T1000 (cell line): ENCODE data around the gene APBB2.

Experiments
- DNase-seq: peaks from one replicate; lab custom pipeline; 2025; ENCODE audit warnings: mixed read lengths; lab: John Stamatoyannopoulos, UW

The APBB2 gene

DNA sequence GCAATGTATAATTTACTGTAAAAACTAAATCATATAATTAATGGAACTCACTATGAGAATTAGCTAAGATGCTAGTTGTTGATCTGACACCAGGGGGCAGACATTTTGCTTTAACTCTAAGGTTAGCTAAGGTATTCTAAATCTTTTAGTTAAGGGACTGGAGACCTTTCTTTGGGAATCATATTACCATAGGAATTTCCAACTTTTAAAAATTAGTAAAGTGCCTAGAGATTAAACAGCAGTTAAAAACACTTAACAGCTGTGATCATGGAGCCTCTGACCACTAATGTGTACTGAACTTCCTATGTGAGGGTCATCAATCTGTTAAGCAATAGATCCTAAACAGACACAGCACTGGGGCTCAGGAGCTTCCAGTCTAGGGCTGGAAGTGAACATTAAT, 238.0 kb downstream of the APBB2 start:
- peak; percentile 17 for DNase-seq

DNA sequence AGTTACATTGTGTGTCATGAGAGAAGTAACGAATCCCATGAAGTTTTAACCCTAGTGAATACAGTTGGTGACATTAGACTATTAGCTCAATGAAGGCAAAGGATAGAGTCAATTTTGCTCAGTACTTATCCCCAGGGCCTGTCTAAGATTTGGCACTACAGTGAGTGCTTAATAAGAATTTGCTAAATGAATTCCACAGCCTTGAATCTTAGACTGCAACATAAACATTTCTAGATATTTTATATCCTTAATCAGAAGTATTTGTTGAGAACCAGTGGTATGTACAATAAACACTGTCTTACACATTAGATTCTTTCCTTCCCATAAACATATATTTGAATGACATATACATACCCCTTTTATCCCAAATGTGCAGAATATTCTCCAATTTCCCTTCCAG, 241.6 kb downstream of the APBB2 start:
- DNase-seq, result no peak

- no peak for DNase-seq
These were observed 243.0 kb downstream of the APBB2 start for GRCh38 chr4:40971338-40971737.

DNA sequence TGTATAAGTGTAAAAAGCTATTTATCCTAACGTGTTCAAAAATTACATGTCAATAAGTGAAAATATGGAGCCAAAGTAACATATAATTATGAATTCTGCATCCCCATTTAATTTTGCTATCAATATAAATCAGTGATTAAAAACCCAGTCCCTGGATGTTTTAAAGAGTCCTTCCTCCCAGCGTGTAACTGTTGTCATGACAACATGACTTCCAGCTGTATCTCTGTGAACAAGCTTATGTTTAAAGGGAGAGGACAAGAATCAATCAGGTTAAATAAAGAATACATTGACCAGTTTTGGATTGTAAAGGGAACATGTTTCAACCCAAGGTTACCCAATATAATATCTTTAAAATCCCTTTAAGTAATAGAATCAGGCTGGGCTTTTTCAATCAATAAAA, 244.8 kb downstream of the APBB2 start:
- no peak for DNase-seq

- DNase-seq, result no peak
These were observed 246.8 kb downstream of the APBB2 start for GRCh38 chr4:40967550-40967949.

- DNase-seq, result no peak
These were observed 248.3 kb downstream of the APBB2 start for GRCh38 chr4:40966091-40966490.

- no peak for DNase-seq
These were observed 250.4 kb downstream of the APBB2 start for GRCh38 chr4:40963897-40964478.

GRCh38 chr4:40962551-40963180, 251.7 kb downstream of the APBB2 start:
- no peak for DNase-seq

DNA sequence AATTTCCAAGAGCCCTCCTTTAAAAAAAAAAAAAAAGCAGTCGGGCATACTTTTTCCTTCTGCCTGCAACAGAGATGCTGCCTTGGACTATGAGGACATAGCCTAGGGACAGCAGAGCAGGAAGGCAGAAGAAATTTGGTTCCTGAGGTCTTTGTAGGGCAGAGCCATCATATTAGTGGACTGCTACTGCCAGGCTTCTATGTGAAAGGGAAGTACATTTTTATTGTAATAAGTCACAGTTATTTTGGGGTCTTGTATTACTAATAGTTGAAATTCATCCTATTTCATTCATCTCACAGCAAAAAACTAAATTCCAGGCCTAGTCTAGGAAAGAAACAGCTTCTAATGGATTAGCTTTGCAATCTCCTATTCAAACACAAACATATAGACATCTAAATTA, 253.4 kb downstream of the APBB2 start:
- no peak for DNase-seq

DNA sequence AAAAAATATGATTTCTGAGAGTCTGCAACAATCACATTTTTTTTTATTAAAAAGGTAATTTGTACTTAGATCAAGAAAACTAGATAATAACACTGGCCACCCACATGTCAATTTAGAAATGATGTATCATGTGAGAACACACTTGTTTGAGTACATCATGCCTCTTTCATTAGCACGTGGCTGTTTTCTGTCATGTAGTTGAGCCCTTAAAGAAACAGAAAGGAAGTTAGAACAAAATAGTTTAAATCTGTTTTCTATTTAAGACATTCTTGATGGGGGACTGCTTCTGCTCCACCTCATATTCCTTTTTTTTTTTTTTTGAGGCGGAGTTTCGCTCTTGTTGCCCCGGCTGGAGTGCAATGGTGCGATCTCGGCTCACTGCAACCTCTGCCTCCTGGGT, 257.1 kb downstream of the APBB2 start:
- no peak for DNase-seq

GRCh38 chr4:40956721-40957255, 257.6 kb downstream of the APBB2 start:
- DNase-seq, result no peak

DNA sequence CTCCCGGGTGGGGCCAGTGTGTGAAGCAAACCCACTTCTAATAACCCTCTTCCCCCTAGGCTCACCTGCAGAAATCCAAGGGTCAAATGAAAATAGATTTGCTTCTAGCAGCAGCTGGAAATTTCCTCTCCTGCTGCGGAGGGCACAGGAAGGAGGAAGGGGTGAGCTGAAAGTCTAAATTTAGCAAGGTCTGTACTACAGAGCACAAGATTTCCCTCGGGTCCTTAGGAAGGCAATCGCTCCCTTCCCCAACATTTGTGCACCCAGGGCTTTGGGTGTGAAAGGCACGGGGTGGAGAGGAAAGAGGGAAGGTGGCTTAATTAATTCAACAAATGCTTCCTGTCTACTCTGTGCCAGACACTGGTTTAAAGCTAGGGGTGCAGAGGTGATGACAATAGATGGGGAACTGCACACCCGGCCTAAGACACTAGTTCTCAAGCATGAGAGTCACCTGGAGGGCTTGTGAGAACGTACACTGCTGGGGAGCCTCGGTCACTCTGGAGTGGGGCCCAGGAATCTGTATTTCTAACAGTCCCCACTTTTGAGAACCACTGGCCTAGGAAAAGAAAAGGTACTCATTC, 260.2 kb downstream of the APBB2 start:
- no peak for DNase-seq

GRCh38 chr4:40953283-40954087, 260.9 kb downstream of the APBB2 start:
- no peak for DNase-seq

- DNase-seq, result no peak
These were observed 261.7 kb downstream of the APBB2 start for GRCh38 chr4:40952672-40953071.

- DNase-seq, result no peak
These were observed 262.1 kb downstream of the APBB2 start for GRCh38 chr4:40952217-40952616.

- DNase-seq, result no peak
These were observed 263.3 kb downstream of the APBB2 start for GRCh38 chr4:40951026-40951425.

DNA sequence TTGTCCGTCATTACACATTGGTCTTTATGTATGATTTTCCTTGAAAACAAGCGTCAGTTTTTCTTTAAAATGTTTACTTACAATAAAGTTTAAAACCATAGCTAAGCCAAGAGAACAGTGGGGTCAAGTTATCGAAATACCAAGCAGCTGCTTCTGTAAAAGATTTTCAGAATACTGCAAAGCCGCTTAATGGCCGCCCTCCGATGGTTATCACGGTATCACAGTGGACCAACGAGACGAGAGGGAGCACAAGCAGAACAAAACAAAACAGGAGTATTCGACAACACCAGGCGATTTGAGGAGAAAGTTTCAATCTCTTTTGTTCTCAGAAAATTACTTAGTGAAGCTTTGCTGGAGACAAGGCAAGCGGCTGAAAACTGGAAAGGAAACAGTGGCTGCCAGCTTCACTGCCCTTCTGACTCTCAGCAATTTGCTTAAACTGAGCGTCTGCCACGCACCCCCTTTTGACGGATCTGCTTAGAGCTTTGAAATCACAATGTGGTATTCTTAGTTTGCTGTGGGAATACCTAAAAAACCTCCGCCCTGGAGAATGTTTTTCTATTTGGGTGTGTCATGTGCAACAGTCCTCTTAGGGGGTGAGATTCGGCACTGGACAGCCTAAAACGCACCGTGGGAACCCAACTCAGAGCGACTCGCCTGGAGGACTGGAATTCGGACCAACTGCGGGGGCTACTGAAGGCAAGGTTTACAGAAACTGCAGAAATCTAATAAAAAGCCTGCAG, 264.8 kb downstream of the APBB2 start:
- no peak for DNase-seq

DNA sequence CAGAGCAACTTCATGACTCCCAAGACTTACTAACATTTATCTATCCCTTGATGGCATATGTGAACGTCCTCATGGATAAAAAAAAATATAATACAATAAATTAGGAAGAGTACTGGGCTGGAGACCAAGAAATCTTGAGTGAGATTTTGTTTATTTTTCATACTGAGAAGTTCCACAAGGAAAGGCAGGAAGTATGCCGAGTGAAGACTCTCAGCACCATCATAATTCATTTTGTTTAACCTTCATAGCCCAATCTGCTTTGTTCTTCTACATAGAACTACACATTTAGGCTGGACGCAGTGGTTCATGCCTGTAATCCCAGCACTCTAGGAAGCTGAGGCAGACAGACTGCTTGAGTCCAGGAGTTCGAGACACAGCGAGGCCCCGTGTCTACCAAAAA, 266.3 kb downstream of the APBB2 start:
- no peak for DNase-seq

DNA sequence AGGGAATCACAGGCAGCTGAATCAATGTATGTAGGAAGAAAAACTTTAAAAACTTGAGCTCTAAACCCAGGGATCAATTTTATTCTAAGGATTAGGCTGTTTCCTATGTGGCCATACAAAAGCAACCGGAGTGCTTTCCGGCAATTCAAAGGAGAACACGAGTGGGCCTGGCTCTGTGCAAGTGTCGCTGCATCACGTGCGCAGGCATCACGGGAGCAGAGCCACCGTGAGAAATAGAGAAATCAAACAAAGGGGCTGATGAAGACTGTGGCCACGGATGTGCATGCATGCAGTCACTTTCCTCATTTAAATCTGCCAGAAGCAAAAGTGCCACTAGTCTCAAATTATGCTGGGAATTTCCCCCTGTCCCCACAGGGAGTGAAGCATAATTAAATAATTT, 267.7 kb downstream of the APBB2 start:
- no peak for DNase-seq

DNA sequence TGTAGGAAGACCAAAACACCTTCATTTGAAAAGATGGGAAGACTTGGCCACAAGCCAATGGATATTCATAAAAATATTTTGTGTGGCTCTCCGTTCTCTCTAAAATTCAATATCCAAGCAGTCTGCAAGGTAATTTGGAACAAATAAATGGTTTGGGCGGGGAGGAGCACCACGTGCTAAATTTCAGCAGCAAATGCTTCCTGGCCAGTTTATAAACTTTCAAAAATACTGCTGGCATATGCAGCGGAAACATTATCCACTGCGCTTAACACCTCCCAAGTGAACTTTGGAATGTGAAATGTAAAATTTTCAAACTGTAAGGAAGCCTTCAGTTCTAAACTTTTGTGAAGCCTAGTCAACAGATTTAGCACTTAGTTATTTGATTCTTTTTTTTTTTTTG, 273.6 kb downstream of the APBB2 start:
- DNase-seq, result no peak

DNA sequence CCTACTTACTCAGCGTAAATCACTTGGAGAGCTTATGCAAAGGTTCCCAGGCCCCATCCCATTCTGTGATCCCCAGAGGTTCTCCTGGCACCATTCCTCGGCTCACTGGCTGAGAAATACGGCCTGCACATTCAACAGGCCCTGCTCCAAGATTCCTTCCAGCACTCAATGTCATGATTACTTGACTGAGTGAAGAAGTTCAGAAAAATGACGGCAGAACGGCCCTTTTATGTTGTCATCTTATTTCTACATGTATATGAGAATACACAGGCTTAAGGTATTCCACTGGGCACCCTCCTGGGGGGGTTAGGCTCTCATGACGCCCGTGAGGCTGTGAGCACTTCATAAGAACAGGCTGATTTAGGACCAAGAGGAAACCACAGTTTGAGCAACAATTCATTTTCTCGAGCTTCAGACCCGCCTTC, 274.0 kb downstream of the APBB2 start:
- no peak for DNase-seq

DNA sequence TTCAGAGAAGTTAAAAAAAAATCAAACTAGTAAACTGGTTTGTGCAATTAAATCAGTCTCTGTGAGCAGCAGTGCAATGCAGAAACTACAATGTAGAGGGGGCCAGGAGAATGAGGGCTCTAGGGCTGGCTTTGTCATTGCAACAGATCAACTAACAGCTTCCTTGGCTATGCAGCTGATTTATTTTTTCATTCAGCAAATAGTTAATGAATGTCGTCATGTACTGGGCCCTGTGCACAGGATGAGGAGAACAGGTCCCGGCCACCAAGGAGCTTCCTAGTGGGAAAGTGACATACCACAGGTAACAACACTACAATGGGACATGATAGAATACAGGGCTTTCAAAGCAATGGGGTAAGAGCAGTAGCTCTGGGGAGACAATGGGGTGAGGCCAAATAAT, 274.5 kb downstream of the APBB2 start:
- no peak for DNase-seq
